ENCODE measurements around the gene B4GALT5.
A peak's percentile ranks its signal among the peaks of the same experiment; 100 is the strongest.

B4GALT5 gene

GRCh38 chr20:49693435-49694171 lies 20.1 kb downstream of the B4GALT5 start:
- H3K27ac ChIP-seq (ENCODE audit: poor library complexity, severe bottlenecking): peak overlapping the region; percentile 15
- TF ChIP-seq CTCF (IDR thresholded peaks at IDR 0.05; ENCODE audit: poor library complexity, severe bottlenecking): no peak
- no peaks in the 10 kb centered on the region; the same call in 1 of the 2 replicates for H3K36me3 ChIP-seq (ENCODE audit: low read depth)
- H3K9me3 ChIP-seq (ENCODE audit: severe bottlenecking): no peaks in the 10 kb centered on the region
- no peaks in the 10 kb centered on the region for H3K27me3 ChIP-seq (ENCODE audit: insufficient read depth, poor library complexity, severe bottlenecking)
- no peak for DNase-seq (ENCODE audit: low spot score)
- no peak overlapping the region for H3K4me3 ChIP-seq (ENCODE audit: severe bottlenecking)
- H3K4me1 ChIP-seq (ENCODE audit: insufficient read depth, poor library complexity, severe bottlenecking): peaks cover 79% of the 10 kb centered on the region
- ATAC-seq (ENCODE audit: low read depth): peak; percentile 66

GRCh38 chr20:49692941-49693340 lies 20.7 kb downstream of the B4GALT5 start:
- peaks cover 76% of the 10 kb centered on the region for H3K4me1 ChIP-seq (ENCODE audit: insufficient read depth, poor library complexity, severe bottlenecking)
- H3K36me3 ChIP-seq (ENCODE audit: low read depth): no peaks in the 10 kb centered on the region; the same call in 1 of the 2 replicates
- DNase-seq (ENCODE audit: low spot score) (no peak), ATAC-seq (ENCODE audit: low read depth) (no peak)
- H3K27me3 ChIP-seq (ENCODE audit: insufficient read depth, poor library complexity, severe bottlenecking): no peaks in the 10 kb centered on the region
- no peak overlapping the region for H3K4me3 ChIP-seq (ENCODE audit: severe bottlenecking)
- peak overlapping the region; percentile 15 for H3K27ac ChIP-seq (ENCODE audit: poor library complexity, severe bottlenecking)
- TF ChIP-seq CTCF (IDR thresholded peaks at IDR 0.05; ENCODE audit: poor library complexity, severe bottlenecking): no peak
- H3K9me3 ChIP-seq (ENCODE audit: severe bottlenecking): no peaks in the 10 kb centered on the region

GRCh38 chr20:49691818-49692568 lies 21.7 kb downstream of the B4GALT5 start:
- ATAC-seq (ENCODE audit: low read depth): no peak
- Histone ChIP-seq H3K27ac (ENCODE audit: poor library complexity, severe bottlenecking) (peak overlapping the region; percentile 33), H3K27me3 (ENCODE audit: insufficient read depth, poor library complexity, severe bottlenecking) (no peaks in the 10 kb centered on the region), H3K9me3 (ENCODE audit: severe bottlenecking) (no peaks in the 10 kb centered on the region), H3K4me3 (ENCODE audit: severe bottlenecking) (no peak overlapping the region), H3K36me3 (ENCODE audit: low read depth) (no peaks in the 10 kb centered on the region; the same call in 1 of the 2 replicates), H3K4me1 (ENCODE audit: insufficient read depth, poor library complexity, severe bottlenecking) (peaks cover 67% of the 10 kb centered on the region)
- no peak for DNase-seq (ENCODE audit: low spot score)
- no peak for TF ChIP-seq CTCF (IDR thresholded peaks at IDR 0.05; ENCODE audit: poor library complexity, severe bottlenecking)

GRCh38 chr20:49690899-49691620 lies 22.6 kb downstream of the B4GALT5 start:
- ATAC-seq (ENCODE audit: low read depth) (peak; percentile 71), DNase-seq (ENCODE audit: low spot score) (no peak)
- Histone ChIP-seq H3K9me3 (ENCODE audit: severe bottlenecking) (no peaks in the 10 kb centered on the region), H3K27me3 (ENCODE audit: insufficient read depth, poor library complexity, severe bottlenecking) (no peaks in the 10 kb centered on the region), H3K36me3 (ENCODE audit: low read depth) (peaks cover 2% of the 10 kb centered on the region; the same call in 1 of the 2 replicates), H3K27ac (ENCODE audit: poor library complexity, severe bottlenecking) (peak overlapping the region; percentile 33), H3K4me1 (ENCODE audit: insufficient read depth, poor library complexity, severe bottlenecking) (peaks cover 61% of the 10 kb centered on the region), H3K4me3 (ENCODE audit: severe bottlenecking) (no peak overlapping the region)
- no peak for TF ChIP-seq CTCF (IDR thresholded peaks at IDR 0.05; ENCODE audit: poor library complexity, severe bottlenecking)
